Esophagus muscularis mucosa (tissue), 3 donors: ENCODE measurements around the gene TRPM6.

Source experiments
- CTCF ChIP-seq, 3 experiments: fragments of 200-600 bp in 2 of 3; fragments of 450-650 bp in 1 of 3; sonication (generic) in 2 of 3; IDR thresholded peaks; one replicate each; pipeline ENCODE4 v1.5.1; 2017 to 2019; ENCODE audit warnings: antibody characterized with exemption in 3 of 3, mild to moderate bottlenecking in 2 of 3, moderate library complexity in 1 of 3
- POLR2A ChIP-seq: fragments of 450-650 bp; IDR thresholded peaks from one replicate; pipeline ENCODE4 v1.6.1; 2017; ENCODE audit warnings: antibody characterized with exemption, moderate library complexity, mild to moderate bottlenecking, low read depth

- TF ChIP-seq CTCF (IDR thresholded peaks at IDR 0.05) (no peak), POLR2A (no peak)
Observed at GRCh38 chr9:74711341-74711740, 176.4 kb downstream of the TRPM6 start.
